GM12878 (cell line): ENCODE measurements around the gene LRRIQ4. TPM values are rescaled to one million over a fixed set of nuclear protein-coding genes. Genes with fewer than 3 reads are reported as not detected.
A peak's percentile ranks its signal among the peaks of the same experiment; 100 is the strongest.

Source experiments
- CBX5 ChIP-seq: sonication (generic); IDR thresholded peaks from 2 replicates; pipeline ENCODE4 v1.6.1; 2016; ENCODE audit warnings: low read depth, moderate library complexity, mild to moderate bottlenecking, inconsistent platforms
- DPF2 ChIP-seq: fragments of 450-650 bp; IDR thresholded peaks from 2 replicates; pipeline ENCODE4 v1.6.1; 2017; ENCODE audit warnings: mild to moderate bottlenecking
- EED ChIP-seq: sonication (generic); IDR thresholded peaks from 2 replicates; pipeline ENCODE4 v1.6.1; 2016; ENCODE audit warnings: antibody characterized with exemption, low read depth
- EP300 ChIP-seq, 2 experiments: fragments of 150-350 bp in 1 of 2; IDR thresholded peaks; 2 replicates each; pipeline ENCODE4 v1.6.1; 2011 to 2012; ENCODE audit warnings: low read depth in 2 of 2, low read length in 2 of 2, borderline replicate concordance in 1 of 2, improper control_type of control experiment in 1 of 2, inconsistent platforms in 1 of 2; ENCODE audit not compliant: control insufficient read depth in 1 of 2
- FOS ChIP-seq: IDR thresholded peaks from 3 replicates; pipeline ENCODE4 v1.6.1; 2011; ENCODE audit warnings: borderline replicate concordance; ENCODE audit not compliant: insufficient read length; ENCODE audit errors: extremely low read depth
- FOXK2 ChIP-seq: fragments of 450-650 bp; IDR thresholded peaks from 2 replicates; pipeline ENCODE4 v1.6.1; 2017; ENCODE audit warnings: mild to moderate bottlenecking, moderate library complexity
- FOXM1 ChIP-seq: IDR thresholded peaks from 2 replicates; pipeline ENCODE4 v1.6.1; 2012; ENCODE audit warnings: low read depth, mild to moderate bottlenecking, inconsistent platforms, low read length, moderate library complexity
- HCFC1 ChIP-seq: fragments of 150-350 bp; IDR thresholded peaks from 2 replicates; pipeline ENCODE4 v1.6.1; 2014; ENCODE audit warnings: low read length
- KLF5 ChIP-seq: fragments of 450-650 bp; IDR thresholded peaks from 2 replicates; pipeline ENCODE4 v1.6.1; 2014; ENCODE audit warnings: mild to moderate bottlenecking; ENCODE audit not compliant: partially characterized antibody
- MXI1 ChIP-seq: fragments of 150-350 bp; IDR thresholded peaks from 2 replicates; pipeline ENCODE4 v1.6.1; 2011; ENCODE audit warnings: low read depth, mild to moderate bottlenecking, inconsistent platforms, low read length, improper control_type of control experiment
- MYC ChIP-seq: IDR thresholded peaks from 2 replicates; pipeline ENCODE4 v1.6.1; 2011; ENCODE audit warnings: mild to moderate bottlenecking, low read length, moderate library complexity, inconsistent platforms; ENCODE audit not compliant: insufficient read depth, insufficient replicate concordance, insufficient read length, severe bottlenecking
- NFIC ChIP-seq: IDR thresholded peaks from 2 replicates; pipeline ENCODE4 v1.6.1; 2012; ENCODE audit warnings: low read depth, mild to moderate bottlenecking, inconsistent platforms, low read length, moderate library complexity
- NR2F1 ChIP-seq: fragments of 450-650 bp; conservative IDR thresholded peaks from 2 replicates; pipeline ENCODE4 v1.6.1; 2017; ENCODE audit warnings: mild to moderate bottlenecking
- POLR2A ChIP-seq: IDR thresholded peaks from 2 replicates; pipeline ENCODE4 v1.6.1; 2011; ENCODE audit warnings: low read depth, mild to moderate bottlenecking, low read length
- POLR2AphosphoS5 ChIP-seq: IDR thresholded peaks from 2 replicates; pipeline ENCODE4 v1.6.1; 2011; ENCODE audit warnings: mild to moderate bottlenecking, low read length, inconsistent platforms
- RAD51 ChIP-seq: fragments of 450-650 bp; IDR thresholded peaks from 2 replicates; pipeline ENCODE4 v1.6.1; 2016; ENCODE audit warnings: moderate library complexity, mild to moderate bottlenecking, inconsistent platforms
- RELA ChIP-seq: fragments of 450-650 bp; IDR thresholded peaks from 2 replicates; pipeline ENCODE4 v1.8.0; 2014; ENCODE audit warnings: borderline replicate concordance; ENCODE audit not compliant: partially characterized antibody
- SIN3A ChIP-seq: IDR thresholded peaks from 2 replicates; pipeline ENCODE4 v1.6.1; 2012; ENCODE audit warnings: low read depth, low read length, improper control_type of control experiment
- SMARCA5 ChIP-seq: fragments of 450-650 bp; IDR thresholded peaks from 2 replicates; pipeline ENCODE4 v1.6.1; 2017; ENCODE audit warnings: mild to moderate bottlenecking
- SPI1 ChIP-seq: IDR thresholded peaks from 2 replicates; pipeline ENCODE4 v1.6.1; 2011; ENCODE audit warnings: low read depth, mild to moderate bottlenecking, low read length, moderate library complexity, borderline replicate concordance; ENCODE audit not compliant: insufficient read depth
- STAT1 ChIP-seq: fragments of 450-650 bp; conservative IDR thresholded peaks from 2 replicates; pipeline ENCODE4 v1.6.1; 2014; ENCODE audit warnings: antibody characterized with exemption, mild to moderate bottlenecking
- YBX1 ChIP-seq: fragments of 450-650 bp; IDR thresholded peaks from 2 replicates; pipeline ENCODE4 v1.6.1; 2016; ENCODE audit warnings: antibody characterized with exemption
- polyA plus RNA-seq, 11 experiments: library from polyadenylated mRNA; depleted of rRNA in 4 of 11; unstranded in 6 of 11; stranded (reverse) in 5 of 11; fragments of >200 nt; fragmentation: Nextera tagmentation in 4 of 11; fragmentation: Illumina TruSeq in 1 of 11; extraction: Ambion mirVana in 4 of 11; extraction: Trizol in 1 of 11; gene quantifications; 1 replicate in 1 of 11; 2 replicates in 10 of 11; pipeline versions ENCODE4 v1.2.1 to v1.2.3, GENCODE V29; 2011 to 2016; ENCODE audit warnings: inconsistent platforms in 2 of 11, missing spikeins in 2 of 11, low read depth in 1 of 11
- total RNA-seq, 4 experiments: library from RNA; depleted of rRNA in 3 of 4; stranded (reverse); fragments of >200 nt in 3 of 4; fragmentation: Illumina TruSeq in 1 of 4; extraction: Trizol in 1 of 4; gene quantifications; 2 replicates each; pipeline versions ENCODE4 v1.2.1 to v1.2.3, GENCODE V29; 2013 to 2021
- TF ChIP-seq, protein P1 (sequence below): IDR thresholded peaks from 2 replicates; pipeline ENCODE4 v1.6.1; 2011; ENCODE audit warnings: mild to moderate bottlenecking, low read depth, low read length, moderate library complexity; ENCODE audit not compliant: insufficient replicate concordance
- TF ChIP-seq, protein P2 (sequence below): IDR thresholded peaks from 2 replicates; pipeline ENCODE4 v1.6.1; 2012; ENCODE audit warnings: low read depth, low read length, improper control_type of control experiment
- TF ChIP-seq, protein P3 (sequence below): fragments of 450-650 bp; IDR thresholded peaks from 2 replicates; pipeline ENCODE4 v1.6.1; 2014; ENCODE audit warnings: mild to moderate bottlenecking
- TF ChIP-seq, protein P4 (sequence below): IDR thresholded peaks from 2 replicates; pipeline ENCODE4 v1.6.1; 2012; ENCODE audit warnings: low read depth, low read length, improper control_type of control experiment
- TF ChIP-seq, protein P5 (sequence below): fragments of 450-650 bp; IDR thresholded peaks from 2 replicates; pipeline ENCODE4 v1.6.1; 2017; ENCODE audit warnings: borderline replicate concordance

The LRRIQ4 gene
- total and polyA plus RNA-seq, 10 of the 15 experiments (the other 5 are each of a cell fraction or from before 2014, with no cell fraction given): 0.06 to 0.21 (median 0.14) TPM; not detected in 3

DNA sequence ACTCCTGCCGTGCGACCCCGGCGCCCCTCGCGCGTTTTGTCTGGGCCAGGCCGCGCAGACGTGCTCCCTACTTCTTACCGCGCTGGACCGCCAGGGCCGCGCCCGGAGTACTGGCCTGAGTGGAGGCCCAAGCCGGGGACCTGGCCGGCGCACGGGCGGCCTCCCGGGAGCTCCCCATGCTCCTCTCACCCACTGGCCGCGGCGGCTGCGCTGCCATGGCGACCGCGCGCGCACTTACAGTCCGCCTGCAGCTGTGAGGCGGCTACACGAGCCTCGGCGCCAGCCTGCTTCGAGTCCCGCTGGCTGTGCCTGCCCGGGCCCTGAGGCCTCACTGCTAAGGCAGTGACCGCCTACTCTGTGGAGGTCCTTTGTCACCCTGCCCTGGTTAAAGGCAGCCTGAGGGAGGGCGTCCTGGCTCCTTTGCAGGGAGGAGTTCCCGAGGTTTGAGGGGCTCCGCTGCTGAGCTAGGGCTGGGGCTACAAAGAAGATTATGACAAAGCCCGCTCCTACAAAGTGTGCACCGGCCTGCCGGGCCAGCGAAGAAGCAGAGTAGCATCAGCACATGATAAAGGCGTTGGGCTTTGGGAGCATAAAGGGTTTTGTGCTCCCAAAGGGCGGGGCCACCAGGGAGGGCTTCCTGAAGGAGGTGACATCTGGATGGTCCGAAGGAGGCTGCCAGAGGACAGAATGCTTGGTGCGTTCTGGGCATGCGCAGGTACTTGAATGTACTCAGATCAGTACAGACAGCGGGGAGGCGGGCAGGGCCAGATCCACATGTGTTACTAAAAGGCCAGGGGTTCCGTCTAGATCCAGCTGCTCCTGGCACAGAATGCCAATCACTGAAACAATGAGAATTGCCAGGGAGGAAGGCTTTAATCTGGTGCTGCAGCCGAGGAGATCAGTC, at the start of gene LRRIQ4, which contains the start of gene LRRC34 (continued):
- TF ChIP-seq, protein P1, sequence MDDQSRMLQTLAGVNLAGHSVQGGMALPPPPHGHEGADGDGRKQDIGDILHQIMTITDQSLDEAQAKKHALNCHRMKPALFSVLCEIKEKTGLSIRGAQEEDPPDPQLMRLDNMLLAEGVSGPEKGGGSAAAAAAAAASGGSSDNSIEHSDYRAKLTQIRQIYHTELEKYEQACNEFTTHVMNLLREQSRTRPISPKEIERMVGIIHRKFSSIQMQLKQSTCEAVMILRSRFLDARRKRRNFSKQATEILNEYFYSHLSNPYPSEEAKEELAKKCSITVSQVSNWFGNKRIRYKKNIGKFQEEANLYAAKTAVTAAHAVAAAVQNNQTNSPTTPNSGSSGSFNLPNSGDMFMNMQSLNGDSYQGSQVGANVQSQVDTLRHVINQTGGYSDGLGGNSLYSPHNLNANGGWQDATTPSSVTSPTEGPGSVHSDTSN: no peak
- TF ChIP-seq, protein P2, sequence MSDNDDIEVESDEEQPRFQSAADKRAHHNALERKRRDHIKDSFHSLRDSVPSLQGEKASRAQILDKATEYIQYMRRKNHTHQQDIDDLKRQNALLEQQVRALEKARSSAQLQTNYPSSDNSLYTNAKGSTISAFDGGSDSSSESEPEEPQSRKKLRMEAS: peak; percentile 8; the same call in 1 of the 2 replicates
- TF ChIP-seq, protein P3, sequence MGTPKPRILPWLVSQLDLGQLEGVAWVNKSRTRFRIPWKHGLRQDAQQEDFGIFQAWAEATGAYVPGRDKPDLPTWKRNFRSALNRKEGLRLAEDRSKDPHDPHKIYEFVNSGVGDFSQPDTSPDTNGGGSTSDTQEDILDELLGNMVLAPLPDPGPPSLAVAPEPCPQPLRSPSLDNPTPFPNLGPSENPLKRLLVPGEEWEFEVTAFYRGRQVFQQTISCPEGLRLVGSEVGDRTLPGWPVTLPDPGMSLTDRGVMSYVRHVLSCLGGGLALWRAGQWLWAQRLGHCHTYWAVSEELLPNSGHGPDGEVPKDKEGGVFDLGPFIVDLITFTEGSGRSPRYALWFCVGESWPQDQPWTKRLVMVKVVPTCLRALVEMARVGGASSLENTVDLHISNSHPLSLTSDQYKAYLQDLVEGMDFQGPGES: no peak
- TF ChIP-seq FOXK2 (no peak), MXI1 (peak; percentile 80), KLF5 (no peak), EED (peak; percentile 9; the same call in 1 of the 2 replicates), DPF2 (peak; percentile 57), SIN3A (0 out of 2 replicates have a peak, but pooled peaks have one; percentile 28), CBX5 (peak; percentile 73; the same call in 1 of the 2 replicates), NR2F1 (0 out of 2 replicates have a peak, but pooled peaks have one; percentile 32), YBX1 (no peak), HCFC1 (no peak), SMARCA5 (peak; percentile 83), FOS (no peak), SPI1 (no peak), NFIC (no peak), FOXM1 (no peak), POLR2A (peak; percentile 59), POLR2AphosphoS5 (no peak), RELA (no peak), RAD51 (no peak), MYC (no peak), STAT1 (no peak), EP300 (IDR thresholded peaks at IDR 0.05; ENCODE audit: borderline replicate concordance in 1 of 2, control insufficient read depth in 1 of 2, low read depth in 2 of 2, low read length in 2 of 2) (no peak)
- TF ChIP-seq, protein P4, sequence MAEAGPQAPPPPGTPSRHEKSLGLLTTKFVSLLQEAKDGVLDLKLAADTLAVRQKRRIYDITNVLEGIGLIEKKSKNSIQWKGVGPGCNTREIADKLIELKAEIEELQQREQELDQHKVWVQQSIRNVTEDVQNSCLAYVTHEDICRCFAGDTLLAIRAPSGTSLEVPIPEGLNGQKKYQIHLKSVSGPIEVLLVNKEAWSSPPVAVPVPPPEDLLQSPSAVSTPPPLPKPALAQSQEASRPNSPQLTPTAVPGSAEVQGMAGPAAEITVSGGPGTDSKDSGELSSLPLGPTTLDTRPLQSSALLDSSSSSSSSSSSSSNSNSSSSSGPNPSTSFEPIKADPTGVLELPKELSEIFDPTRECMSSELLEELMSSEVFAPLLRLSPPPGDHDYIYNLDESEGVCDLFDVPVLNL: no peak
- TF ChIP-seq, protein P5, sequence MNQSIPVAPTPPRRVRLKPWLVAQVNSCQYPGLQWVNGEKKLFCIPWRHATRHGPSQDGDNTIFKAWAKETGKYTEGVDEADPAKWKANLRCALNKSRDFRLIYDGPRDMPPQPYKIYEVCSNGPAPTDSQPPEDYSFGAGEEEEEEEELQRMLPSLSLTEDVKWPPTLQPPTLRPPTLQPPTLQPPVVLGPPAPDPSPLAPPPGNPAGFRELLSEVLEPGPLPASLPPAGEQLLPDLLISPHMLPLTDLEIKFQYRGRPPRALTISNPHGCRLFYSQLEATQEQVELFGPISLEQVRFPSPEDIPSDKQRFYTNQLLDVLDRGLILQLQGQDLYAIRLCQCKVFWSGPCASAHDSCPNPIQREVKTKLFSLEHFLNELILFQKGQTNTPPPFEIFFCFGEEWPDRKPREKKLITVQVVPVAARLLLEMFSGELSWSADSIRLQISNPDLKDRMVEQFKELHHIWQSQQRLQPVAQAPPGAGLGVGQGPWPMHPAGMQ: no peak
